ENCODE measurements around the gene KPTN.

The KPTN gene

GRCh38 chr19:47514151-47514868 is 30.3 kb upstream of the KPTN start:
- H3K36me3 Mint-ChIP-seq (ENCODE audit: insufficient read depth): peaks cover 56% of the 10 kb centered on the region
- H3K27ac Mint-ChIP-seq: peak overlapping the region; percentile 99 to 100
- no peaks in the 10 kb centered on the region for H3K9me3 Mint-ChIP-seq
- peaks cover 68 to 89% of the 10 kb centered on the region in 2 donors for H3K4me1 Mint-ChIP-seq (ENCODE audit: low read depth in 2 of 2)
- no peaks in the 10 kb centered on the region for H3K27me3 Mint-ChIP-seq
- no peak for ATAC-seq (replicated peaks)
- no peak for DNase-seq
- H3K4me3 Mint-ChIP-seq: peak overlapping the region; percentile 99

- no peaks in the 10 kb centered on the region for H3K9me3 Mint-ChIP-seq
- no peak for DNase-seq
- H3K27me3 Mint-ChIP-seq: no peaks in the 10 kb centered on the region
- H3K4me1 Mint-ChIP-seq (ENCODE audit: low read depth in 2 of 2): peaks cover 64 to 76% of the 10 kb centered on the region in 2 donors
- no peak for ATAC-seq (replicated peaks)
- peak overlapping the region; percentile 99 for H3K4me3 Mint-ChIP-seq
- peaks cover 52% of the 10 kb centered on the region for H3K36me3 Mint-ChIP-seq (ENCODE audit: insufficient read depth)
- peak overlapping the region; percentile 99 to 100 for H3K27ac Mint-ChIP-seq
Observed at GRCh38 chr19:47512948-47513319, 28.9 kb upstream of the KPTN start.

- peak overlapping the region; percentile 99 for H3K4me3 Mint-ChIP-seq
- H3K27me3 Mint-ChIP-seq: no peaks in the 10 kb centered on the region
- H3K9me3 Mint-ChIP-seq: no peaks in the 10 kb centered on the region
- H3K36me3 Mint-ChIP-seq (ENCODE audit: insufficient read depth): peaks cover 57% of the 10 kb centered on the region
- H3K4me1 Mint-ChIP-seq (ENCODE audit: low read depth in 2 of 2): peaks cover 66 to 70% of the 10 kb centered on the region in 2 donors
- DNase-seq (no peak), ATAC-seq (replicated peaks) (no peak)
- H3K27ac Mint-ChIP-seq: peak overlapping the region; percentile 99 to 100
Observed at GRCh38 chr19:47512183-47512947, 28.3 kb upstream of the KPTN start.

GRCh38 chr19:47511681-47512080 is 27.7 kb upstream of the KPTN start:
- H3K9me3 Mint-ChIP-seq: no peaks in the 10 kb centered on the region
- no peaks in the 10 kb centered on the region for H3K27me3 Mint-ChIP-seq
- H3K4me1 Mint-ChIP-seq (ENCODE audit: low read depth in 2 of 2): peaks cover 60 to 63% of the 10 kb centered on the region in 2 donors
- H3K27ac Mint-ChIP-seq: peak overlapping the region; percentile 99 to 100
- H3K36me3 Mint-ChIP-seq (ENCODE audit: insufficient read depth): peaks cover 53% of the 10 kb centered on the region
- DNase-seq: no peak
- ATAC-seq (replicated peaks): no peak
- H3K4me3 Mint-ChIP-seq: peak overlapping the region; percentile 99

- peaks cover 55 to 58% of the 10 kb centered on the region in 2 donors for H3K4me1 Mint-ChIP-seq (ENCODE audit: low read depth in 2 of 2)
Observed at GRCh38 chr19:47511128-47511517, 27.1 kb upstream of the KPTN start.

GRCh38 chr19:47510516-47511127 is 26.6 kb upstream of the KPTN start:
- H3K4me3 Mint-ChIP-seq: no peak overlapping the region
- no peaks in the 10 kb centered on the region for H3K9me3 Mint-ChIP-seq
- peak overlapping the region in 1 of 2 donors; percentile 55 for H3K27ac Mint-ChIP-seq
- ATAC-seq (replicated peaks) (no peak), DNase-seq (no peak)
- H3K36me3 Mint-ChIP-seq (ENCODE audit: insufficient read depth): peaks cover 59% of the 10 kb centered on the region
- H3K4me1 Mint-ChIP-seq (ENCODE audit: low read depth in 2 of 2): peaks cover 52 to 53% of the 10 kb centered on the region in 2 donors
- no peaks in the 10 kb centered on the region for H3K27me3 Mint-ChIP-seq

More at GRCh38 chr19:47511128-47511517, 27.1 kb upstream of the KPTN start:
- ATAC-seq (replicated peaks) (no peak), DNase-seq (no peak)
- H3K36me3 Mint-ChIP-seq (ENCODE audit: insufficient read depth): peaks cover 58% of the 10 kb centered on the region
- no peak overlapping the region for H3K27ac Mint-ChIP-seq
- H3K9me3 Mint-ChIP-seq: no peaks in the 10 kb centered on the region
- H3K27me3 Mint-ChIP-seq: no peaks in the 10 kb centered on the region
- no peak overlapping the region for H3K4me3 Mint-ChIP-seq

- DNase-seq (no peak), ATAC-seq (replicated peaks) (no peak)
- Mint-ChIP-seq H3K9me3 (no peaks in the 10 kb centered on the region), H3K4me3 (no peak overlapping the region), H3K27ac (peak overlapping the region in 1 of 2 donors; percentile 55), H3K4me1 (ENCODE audit: low read depth in 2 of 2) (peaks cover 49 to 55% of the 10 kb centered on the region in 2 donors), H3K27me3 (no peaks in the 10 kb centered on the region), H3K36me3 (ENCODE audit: insufficient read depth) (peaks cover 53% of the 10 kb centered on the region)
Observed at GRCh38 chr19:47509973-47510372, 26.0 kb upstream of the KPTN start.

GRCh38 chr19:47509170-47509847 is 25.3 kb upstream of the KPTN start:
- Mint-ChIP-seq H3K27ac (peak overlapping the region in 1 of 2 donors; percentile 55), H3K4me3 (no peak overlapping the region), H3K27me3 (no peaks in the 10 kb centered on the region), H3K4me1 (ENCODE audit: low read depth in 2 of 2) (peaks cover 43 to 53% of the 10 kb centered on the region in 2 donors), H3K9me3 (no peaks in the 10 kb centered on the region), H3K36me3 (ENCODE audit: insufficient read depth) (peaks cover 50% of the 10 kb centered on the region)
- ATAC-seq (replicated peaks) (no peak), DNase-seq (no peak)

GRCh38 chr19:47508721-47509120 is 24.7 kb upstream of the KPTN start:
- H3K4me3 Mint-ChIP-seq: no peak overlapping the region
- H3K27me3 Mint-ChIP-seq: no peaks in the 10 kb centered on the region
- DNase-seq (no peak), ATAC-seq (replicated peaks) (no peak)
- peaks cover 39 to 47% of the 10 kb centered on the region in 2 donors for H3K4me1 Mint-ChIP-seq (ENCODE audit: low read depth in 2 of 2)
- peaks cover 48% of the 10 kb centered on the region for H3K36me3 Mint-ChIP-seq (ENCODE audit: insufficient read depth)
- H3K9me3 Mint-ChIP-seq: no peaks in the 10 kb centered on the region
- H3K27ac Mint-ChIP-seq: no peak overlapping the region

- Mint-ChIP-seq H3K4me1 (ENCODE audit: low read depth in 2 of 2) (peaks cover 35 to 43% of the 10 kb centered on the region in 2 donors), H3K4me3 (no peak overlapping the region), H3K27ac (peak overlapping the region in 1 of 2 donors; percentile 82), H3K27me3 (no peaks in the 10 kb centered on the region), H3K36me3 (ENCODE audit: insufficient read depth) (peaks cover 47% of the 10 kb centered on the region), H3K9me3 (no peaks in the 10 kb centered on the region)
- ATAC-seq (replicated peaks) (no peak), DNase-seq (no peak)
Observed at GRCh38 chr19:47507924-47508553, 24.0 kb upstream of the KPTN start.

GRCh38 chr19:47507012-47507411 is 23.0 kb upstream of the KPTN start:
- peaks cover 27 to 36% of the 10 kb centered on the region in 2 donors for H3K4me1 Mint-ChIP-seq (ENCODE audit: low read depth in 2 of 2)
- ATAC-seq (replicated peaks): no peak
- no peaks in the 10 kb centered on the region for H3K27me3 Mint-ChIP-seq
- peak overlapping the region in 1 of 2 donors; percentile 82 for H3K27ac Mint-ChIP-seq
- H3K36me3 Mint-ChIP-seq (ENCODE audit: insufficient read depth): peaks cover 49% of the 10 kb centered on the region
- no peaks in the 10 kb centered on the region for H3K9me3 Mint-ChIP-seq
- H3K4me3 Mint-ChIP-seq: no peak overlapping the region
- no peak for DNase-seq

GRCh38 chr19:47506459-47506858 is 22.4 kb upstream of the KPTN start:
- Mint-ChIP-seq H3K36me3 (ENCODE audit: insufficient read depth) (peaks cover 50% of the 10 kb centered on the region), H3K4me1 (ENCODE audit: low read depth in 2 of 2) (peaks cover 25 to 30% of the 10 kb centered on the region in 2 donors), H3K27ac (no peak overlapping the region), H3K9me3 (no peaks in the 10 kb centered on the region), H3K27me3 (no peaks in the 10 kb centered on the region), H3K4me3 (no peak overlapping the region)
- ATAC-seq (replicated peaks) (no peak), DNase-seq (no peak)

- Mint-ChIP-seq H3K4me3 (no peak overlapping the region), H3K4me1 (ENCODE audit: low read depth in 2 of 2) (peaks cover 21 to 25% of the 10 kb centered on the region in 2 donors), H3K36me3 (ENCODE audit: insufficient read depth) (peaks cover 59% of the 10 kb centered on the region), H3K9me3 (no peaks in the 10 kb centered on the region), H3K27ac (no peak overlapping the region), H3K27me3 (no peaks in the 10 kb centered on the region)
- DNase-seq (no peak), ATAC-seq (replicated peaks) (no peak)
Observed at GRCh38 chr19:47505506-47505905, 21.5 kb upstream of the KPTN start.

Data from effector memory CD8-positive, alpha-beta T cell (primary cell).